ENCODE data around the gene EIPR1. TPM values are rescaled to one million over a fixed set of nuclear protein-coding genes. Genes with fewer than 3 reads are reported as not detected.
A peak's percentile ranks its signal among the peaks of the same experiment; 100 is the strongest.

The EIPR1 gene
- total and polyA plus RNA-seq, 8 donors = 4.3 to 12.5 (median 6.4) TPM

GRCh38 chr2:3420076-3420768 lies 42.6 kb upstream of the EIPR1 start:
- FAIRE-seq (no peak), ATAC-seq (peak in 2 of 4 donors; percentile 21 to 36), DNase-seq (peak in 1 of 6 donors; percentile 54)
- no peak overlapping the region for H3K27ac ChIP-seq
- TF ChIP-seq CTCF (IDR thresholded peaks at IDR 0.05) = no peak
- intact Hi-C loops (cut with DNase I) = loop anchor here in 1 of 3 donors (10.0 kb wide), 1 partner anchor 225 kb away; no protein-coding TSS in a partner anchor
- no peaks in the 10 kb centered on the region for H3K27me3 ChIP-seq
- no peak overlapping the region for H3K4me3 ChIP-seq
- H3K4me1 ChIP-seq = no peaks in the 10 kb centered on the region
- peaks cover 4 to 18% (median 9%) of the 10 kb centered on the region in 3 donors for H3K36me3 ChIP-seq
- WGBS, 2 donors = 88 to 89% methylated on average over 12 to 13 of the region's 13 CpGs
- no peaks in the 10 kb centered on the region for H3K9me3 ChIP-seq

GRCh38 chr2:3418766-3419404 lies 41.3 kb upstream of the EIPR1 start:
- ATAC-seq (no peak), FAIRE-seq (no peak), DNase-seq (peak in 1 of 6 donors; percentile 50)
- no peak for TF ChIP-seq CTCF (IDR thresholded peaks at IDR 0.05)
- Histone ChIP-seq H3K27ac (no peak overlapping the region), H3K4me3 (no peak overlapping the region), H3K4me1 (no peaks in the 10 kb centered on the region), H3K36me3 (peaks cover 0 to 13% (median 0%) of the 10 kb centered on the region in 3 donors), H3K27me3 (no peaks in the 10 kb centered on the region), H3K9me3 (no peaks in the 10 kb centered on the region)
- 86 to 87% methylated on average over 11 of the region's 11 CpGs for WGBS, 2 donors
- intact Hi-C loops (cut with DNase I) = no loop called here

GRCh38 chr2:3414133-3414860 lies 36.7 kb upstream of the EIPR1 start:
- Histone ChIP-seq H3K4me3 (no peak overlapping the region), H3K36me3 (peaks cover 0 to 3% (median 0%) of the 10 kb centered on the region in 3 donors), H3K4me1 (no peaks in the 10 kb centered on the region), H3K27ac (no peak overlapping the region), H3K9me3 (no peaks in the 10 kb centered on the region), H3K27me3 (no peaks in the 10 kb centered on the region)
- ATAC-seq (no peak), FAIRE-seq (no peak), DNase-seq (peak in 1 of 6 donors; percentile 35)
- intact Hi-C loops (cut with DNase I) = no loop called here
- no peak for TF ChIP-seq CTCF (IDR thresholded peaks at IDR 0.05)
- WGBS, 2 donors = 88 to 91% methylated on average over 25 of the region's 25 CpGs

GRCh38 chr2:3413697-3414096 lies 36.1 kb upstream of the EIPR1 start:
- Histone ChIP-seq H3K27ac (no peak overlapping the region), H3K36me3 (peaks cover 0 to 3% (median 0%) of the 10 kb centered on the region in 3 donors), H3K27me3 (no peaks in the 10 kb centered on the region), H3K4me3 (no peak overlapping the region), H3K9me3 (no peaks in the 10 kb centered on the region), H3K4me1 (no peaks in the 10 kb centered on the region)
- no peak for TF ChIP-seq CTCF (IDR thresholded peaks at IDR 0.05)
- DNase-seq = no peak
- no peak for FAIRE-seq
- WGBS, 2 donors = 93 to 94% methylated on average over 4 of the region's 4 CpGs
- intact Hi-C loops (cut with DNase I) = no loop called here
- ATAC-seq = no peak

Data from pancreas (tissue), 10 donors.